Ovary (tissue), 3 donors: ENCODE measurements around the gene ATP13A4.

Experiments
- EP300 ChIP-seq: sonication (generic); formaldehyde crosslinking; IDR thresholded peaks from one replicate; pipeline ENCODE4 v1.6.1; 2017; ENCODE audit warnings: antibody characterized with exemption
- POLR2A ChIP-seq: fragments of 450-650 bp; IDR thresholded peaks from one replicate; pipeline ENCODE4 v1.6.1; 2017; ENCODE audit warnings: antibody characterized with exemption, mild to moderate bottlenecking, moderate library complexity
- TF ChIP-seq, protein P1 (sequence below), 3 donors: fragments of 450-650 bp in 2 of 3; fragments of 200-600 bp in 1 of 3; IDR thresholded peaks; one replicate each; pipeline versions ENCODE4 v1.5.1 to v1.8.0; 2016 to 2022; ENCODE audit warnings: antibody characterized with exemption in 3 of 3, mild to moderate bottlenecking in 1 of 3
- donor health status: DM: no; HTN: no; CAD: no.

DNA sequence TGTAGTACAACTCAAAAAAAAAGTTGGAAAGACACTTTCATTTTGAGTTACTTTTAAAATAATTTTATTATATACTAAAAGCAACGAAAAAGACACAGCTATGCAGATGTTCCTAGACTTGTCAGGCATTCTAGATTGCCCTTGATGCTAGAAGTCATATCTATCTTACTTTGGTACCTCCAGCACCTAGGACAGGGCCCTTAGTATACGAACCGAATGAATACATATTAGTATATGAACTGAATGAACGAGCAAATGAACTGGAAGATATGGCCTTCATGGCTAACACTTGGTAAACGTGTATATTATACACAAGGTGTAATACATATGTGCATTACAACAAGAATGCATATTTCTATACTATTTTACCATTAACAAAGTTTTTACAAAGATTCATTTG is 200.3 kb downstream of the ATP13A4 start:
- TF ChIP-seq EP300 (no peak), POLR2A (no peak)
- TF ChIP-seq, protein P1, sequence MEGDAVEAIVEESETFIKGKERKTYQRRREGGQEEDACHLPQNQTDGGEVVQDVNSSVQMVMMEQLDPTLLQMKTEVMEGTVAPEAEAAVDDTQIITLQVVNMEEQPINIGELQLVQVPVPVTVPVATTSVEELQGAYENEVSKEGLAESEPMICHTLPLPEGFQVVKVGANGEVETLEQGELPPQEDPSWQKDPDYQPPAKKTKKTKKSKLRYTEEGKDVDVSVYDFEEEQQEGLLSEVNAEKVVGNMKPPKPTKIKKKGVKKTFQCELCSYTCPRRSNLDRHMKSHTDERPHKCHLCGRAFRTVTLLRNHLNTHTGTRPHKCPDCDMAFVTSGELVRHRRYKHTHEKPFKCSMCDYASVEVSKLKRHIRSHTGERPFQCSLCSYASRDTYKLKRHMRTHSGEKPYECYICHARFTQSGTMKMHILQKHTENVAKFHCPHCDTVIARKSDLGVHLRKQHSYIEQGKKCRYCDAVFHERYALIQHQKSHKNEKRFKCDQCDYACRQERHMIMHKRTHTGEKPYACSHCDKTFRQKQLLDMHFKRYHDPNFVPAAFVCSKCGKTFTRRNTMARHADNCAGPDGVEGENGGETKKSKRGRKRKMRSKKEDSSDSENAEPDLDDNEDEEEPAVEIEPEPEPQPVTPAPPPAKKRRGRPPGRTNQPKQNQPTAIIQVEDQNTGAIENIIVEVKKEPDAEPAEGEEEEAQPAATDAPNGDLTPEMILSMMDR (IDR thresholded peaks at IDR 0.05) = no peak
